WTC11 (cell line): ENCODE data around the gene UMODL1. TPM values are rescaled to one million over a fixed set of nuclear protein-coding genes. Genes with fewer than 3 reads are reported as not detected.

Experiments used
- ATAC-seq: fragments of 200-7000 bp; cut with Tn5 transposase; 2 replicates; pipeline ENCODE4 v1.10.0; 2021; ENCODE audit warnings: mild to moderate bottlenecking, moderate library complexity
- CTCF ChIA-PET: fragments of 300-600 bp; sonication (Branson Sonifier 250); formaldehyde crosslinking; loops from one replicate; lab custom pipeline; 2021; ENCODE audit warnings: antibody characterized with exemption; lab: Charles Lee
- POLR2A ChIA-PET: fragments of 350-600 bp; sonication (Branson Sonifier 250); formaldehyde crosslinking; loops from one replicate; lab custom pipeline; 2021; ENCODE audit warnings: antibody characterized with exemption; lab: Charles Lee
- DNase-seq: peaks from one replicate; pipeline ENCODE4 v3.0.0; 2021; ENCODE audit warnings: low spot score
- H3K27ac Mint-ChIP-seq: 2 replicates; pipeline ENCODE4 v1.8.0; 2021; ENCODE audit warnings: mixed read lengths
- H3K27me3 Mint-ChIP-seq: 2 replicates; pipeline ENCODE4 v1.8.0; 2021; ENCODE audit warnings: low read depth, mild to moderate bottlenecking, moderate library complexity, mixed read lengths
- H3K36me3 Mint-ChIP-seq: 2 replicates; pipeline ENCODE4 v1.8.0; 2021; ENCODE audit warnings: mixed read lengths
- H3K4me1 Mint-ChIP-seq: 2 replicates; pipeline ENCODE4 v1.8.0; 2022; ENCODE audit warnings: mixed read lengths
- H3K4me3 Mint-ChIP-seq: 2 replicates; pipeline ENCODE4 v1.8.0; 2021; ENCODE audit warnings: mild to moderate bottlenecking, moderate library complexity, mixed read lengths
- H3K9me3 Mint-ChIP-seq: 2 replicates; pipeline ENCODE4 v1.8.0; 2021; ENCODE audit warnings: mixed read lengths
- ARID4B ChIP-seq: sonication (generic); formaldehyde crosslinking; IDR thresholded peaks from 2 replicates; pipeline ENCODE4 v1.8.0; 2023; ENCODE audit warnings: missing genetic modification reagents, mild to moderate bottlenecking, borderline replicate concordance
- CREM ChIP-seq: sonication (generic); formaldehyde crosslinking; IDR thresholded peaks from 2 replicates; pipeline ENCODE4 v1.8.1; 2022; ENCODE audit warnings: mild to moderate bottlenecking, missing genetic modification reagents, moderate library complexity
- ETV6 ChIP-seq: sonication (generic); formaldehyde crosslinking; IDR thresholded peaks from 2 replicates; pipeline ENCODE4 v1.8.1; 2022; ENCODE audit warnings: mild to moderate bottlenecking, missing genetic modification reagents
- FOXP4 ChIP-seq: sonication (generic); formaldehyde crosslinking; IDR thresholded peaks from 2 replicates; pipeline ENCODE4 v1.8.0; 2022; ENCODE audit warnings: mild to moderate bottlenecking, missing genetic modification reagents
- MAX ChIP-seq: sonication (generic); formaldehyde crosslinking; IDR thresholded peaks from 2 replicates; pipeline ENCODE4 v1.8.0; 2022; ENCODE audit warnings: mild to moderate bottlenecking, missing genetic modification reagents
- NR3C1 ChIP-seq: sonication (generic); formaldehyde crosslinking; conservative IDR thresholded peaks from 2 replicates; pipeline ENCODE4 v1.8.1; 2023; ENCODE audit warnings: low read depth, mild to moderate bottlenecking, missing genetic modification reagents
- PRDM15 ChIP-seq: sonication (generic); formaldehyde crosslinking; IDR thresholded peaks from 2 replicates; pipeline ENCODE4 v1.8.0; 2022; ENCODE audit warnings: missing genetic modification reagents
- SOX15 ChIP-seq: fragments of 250-450 bp; sonication (Bioruptor Pico); IDR thresholded peaks from 2 replicates; pipeline ENCODE4 v1.9.0; 2021; ENCODE audit warnings: mild to moderate bottlenecking
- TEAD4 ChIP-seq: sonication (generic); formaldehyde crosslinking; IDR thresholded peaks from 2 replicates; pipeline ENCODE4 v1.8.0; 2022; ENCODE audit warnings: mild to moderate bottlenecking, missing genetic modification reagents
- ZNF416 ChIP-seq: fragments of 250-450 bp; sonication (Bioruptor Pico); IDR thresholded peaks from 2 replicates; pipeline ENCODE4 v1.9.0; 2021; ENCODE audit warnings: mild to moderate bottlenecking, inconsistent platforms
- ZSCAN18 ChIP-seq: fragments of 250-450 bp; sonication (Bioruptor Pico); IDR thresholded peaks from 2 replicates; pipeline ENCODE4 v2.1.2; 2022; ENCODE audit warnings: mild to moderate bottlenecking, moderate library complexity
- total RNA-seq: library from RNA; stranded (reverse); gene quantifications from 3 replicates; pipeline ENCODE4 v1.2.3, GENCODE V29; 2021
- TF ChIP-seq, protein P1 (sequence below): sonication (generic); formaldehyde crosslinking; IDR thresholded peaks from 2 replicates; pipeline ENCODE4 v1.8.0; 2022; ENCODE audit warnings: mild to moderate bottlenecking, missing genetic modification reagents
- TF ChIP-seq, protein P2 (sequence below): sonication (generic); formaldehyde crosslinking; IDR thresholded peaks from 2 replicates; pipeline ENCODE4 v1.8.1; 2023; ENCODE audit warnings: mild to moderate bottlenecking, missing genetic modification reagents
- TF ChIP-seq, protein P3 (sequence below): sonication (generic); formaldehyde crosslinking; conservative IDR thresholded peaks from 2 replicates; pipeline ENCODE4 v1.8.1; 2023; ENCODE audit warnings: mild to moderate bottlenecking, low read depth, missing genetic modification reagents, moderate library complexity
- TF ChIP-seq, protein P4 (sequence below): sonication (generic); formaldehyde crosslinking; IDR thresholded peaks from 2 replicates; pipeline ENCODE4 v1.8.0; 2023; ENCODE audit warnings: missing genetic modification reagents

Gene UMODL1
- total RNA-seq, 1 experiment from 2014 or later = not detected

DNA sequence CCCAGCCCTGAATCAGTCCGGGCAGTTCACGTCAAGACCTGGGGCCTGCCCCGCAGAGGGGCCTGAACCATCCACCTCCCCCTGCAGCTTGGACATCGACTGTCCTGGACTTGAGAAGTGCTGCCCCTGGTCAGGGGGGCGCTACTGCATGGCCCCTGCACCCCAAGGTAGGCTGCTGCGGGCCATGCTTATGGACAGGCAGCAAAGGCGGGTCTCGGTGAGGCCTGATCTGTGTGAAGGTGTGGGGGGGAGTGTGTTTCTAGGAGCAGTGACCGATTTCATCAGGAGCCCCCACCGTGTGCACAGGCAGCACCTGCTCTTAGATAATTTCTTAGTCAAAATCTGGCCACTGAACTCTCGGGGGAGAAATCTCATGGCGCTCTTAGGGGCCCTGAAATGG lies 13.0 kb downstream of the UMODL1 start (continued):
- TF ChIP-seq SOX15 = no peak

GRCh38 chr21:42085246-42086077 lies 14.3 kb downstream of the UMODL1 start:
- Mint-ChIP-seq H3K27ac (no peak overlapping the region), H3K9me3 (no peaks in the 10 kb centered on the region), H3K4me3 (no peak overlapping the region), H3K27me3 (no peaks in the 10 kb centered on the region), H3K36me3 (no peaks in the 10 kb centered on the region), H3K4me1 (no peaks in the 10 kb centered on the region)
- ATAC-seq (no peak), DNase-seq (no peak)
- ChIA-PET POLR2A (no interaction called here), CTCF (interaction anchor here (0.6 to 1.0 kb wide), 3 partner anchors 12 to 224 kb away, joined by 3 to 5 read pairs (median 3); no protein-coding TSS in a partner anchor)
- TF ChIP-seq, protein P1, sequence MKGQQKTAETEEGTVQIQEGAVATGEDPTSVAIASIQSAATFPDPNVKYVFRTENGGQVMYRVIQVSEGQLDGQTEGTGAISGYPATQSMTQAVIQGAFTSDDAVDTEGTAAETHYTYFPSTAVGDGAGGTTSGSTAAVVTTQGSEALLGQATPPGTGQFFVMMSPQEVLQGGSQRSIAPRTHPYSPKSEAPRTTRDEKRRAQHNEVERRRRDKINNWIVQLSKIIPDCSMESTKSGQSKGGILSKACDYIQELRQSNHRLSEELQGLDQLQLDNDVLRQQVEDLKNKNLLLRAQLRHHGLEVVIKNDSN (CRISPR knock-in tag) = no peak
- TF ChIP-seq ZSCAN18 (CRISPR knock-in tag) = no peak
- TF ChIP-seq TEAD4 = no peak
- TF ChIP-seq, protein P2, sequence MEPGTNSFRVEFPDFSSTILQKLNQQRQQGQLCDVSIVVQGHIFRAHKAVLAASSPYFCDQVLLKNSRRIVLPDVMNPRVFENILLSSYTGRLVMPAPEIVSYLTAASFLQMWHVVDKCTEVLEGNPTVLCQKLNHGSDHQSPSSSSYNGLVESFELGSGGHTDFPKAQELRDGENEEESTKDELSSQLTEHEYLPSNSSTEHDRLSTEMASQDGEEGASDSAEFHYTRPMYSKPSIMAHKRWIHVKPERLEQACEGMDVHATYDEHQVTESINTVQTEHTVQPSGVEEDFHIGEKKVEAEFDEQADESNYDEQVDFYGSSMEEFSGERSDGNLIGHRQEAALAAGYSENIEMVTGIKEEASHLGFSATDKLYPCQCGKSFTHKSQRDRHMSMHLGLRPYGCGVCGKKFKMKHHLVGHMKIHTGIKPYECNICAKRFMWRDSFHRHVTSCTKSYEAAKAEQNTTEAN (CRISPR knock-in tag) = no peak
- no peak for TF ChIP-seq SOX15
- TF ChIP-seq, protein P3, sequence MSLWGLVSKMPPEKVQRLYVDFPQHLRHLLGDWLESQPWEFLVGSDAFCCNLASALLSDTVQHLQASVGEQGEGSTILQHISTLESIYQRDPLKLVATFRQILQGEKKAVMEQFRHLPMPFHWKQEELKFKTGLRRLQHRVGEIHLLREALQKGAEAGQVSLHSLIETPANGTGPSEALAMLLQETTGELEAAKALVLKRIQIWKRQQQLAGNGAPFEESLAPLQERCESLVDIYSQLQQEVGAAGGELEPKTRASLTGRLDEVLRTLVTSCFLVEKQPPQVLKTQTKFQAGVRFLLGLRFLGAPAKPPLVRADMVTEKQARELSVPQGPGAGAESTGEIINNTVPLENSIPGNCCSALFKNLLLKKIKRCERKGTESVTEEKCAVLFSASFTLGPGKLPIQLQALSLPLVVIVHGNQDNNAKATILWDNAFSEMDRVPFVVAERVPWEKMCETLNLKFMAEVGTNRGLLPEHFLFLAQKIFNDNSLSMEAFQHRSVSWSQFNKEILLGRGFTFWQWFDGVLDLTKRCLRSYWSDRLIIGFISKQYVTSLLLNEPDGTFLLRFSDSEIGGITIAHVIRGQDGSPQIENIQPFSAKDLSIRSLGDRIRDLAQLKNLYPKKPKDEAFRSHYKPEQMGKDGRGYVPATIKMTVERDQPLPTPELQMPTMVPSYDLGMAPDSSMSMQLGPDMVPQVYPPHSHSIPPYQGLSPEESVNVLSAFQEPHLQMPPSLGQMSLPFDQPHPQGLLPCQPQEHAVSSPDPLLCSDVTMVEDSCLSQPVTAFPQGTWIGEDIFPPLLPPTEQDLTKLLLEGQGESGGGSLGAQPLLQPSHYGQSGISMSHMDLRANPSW (CRISPR knock-in tag) = no peak
- TF ChIP-seq FOXP4 = no peak
- TF ChIP-seq PRDM15 (CRISPR knock-in tag) = no peak
- TF ChIP-seq ARID4B = no peak
- TF ChIP-seq, protein P4, sequence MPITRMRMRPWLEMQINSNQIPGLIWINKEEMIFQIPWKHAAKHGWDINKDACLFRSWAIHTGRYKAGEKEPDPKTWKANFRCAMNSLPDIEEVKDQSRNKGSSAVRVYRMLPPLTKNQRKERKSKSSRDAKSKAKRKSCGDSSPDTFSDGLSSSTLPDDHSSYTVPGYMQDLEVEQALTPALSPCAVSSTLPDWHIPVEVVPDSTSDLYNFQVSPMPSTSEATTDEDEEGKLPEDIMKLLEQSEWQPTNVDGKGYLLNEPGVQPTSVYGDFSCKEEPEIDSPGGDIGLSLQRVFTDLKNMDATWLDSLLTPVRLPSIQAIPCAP = no peak
- no peak for TF ChIP-seq ZNF416 (CRISPR knock-in tag)
- no peak for TF ChIP-seq MAX (CRISPR knock-in tag)
- no peak for TF ChIP-seq NR3C1 (CRISPR knock-in tag)
- no peak for TF ChIP-seq ETV6 (CRISPR knock-in tag)
- no peak for TF ChIP-seq CREM (CRISPR knock-in tag)
